GM18517 (cell line): ENCODE measurements around the gene TERT.
"Not testable (repeated sequence)": the region's sequence is repeated elsewhere in the genome, so short reads cannot be mapped to it uniquely, and the experiment has no call there.

Experiments
- ATAC-seq: cut with Tn5 transposase; IDR thresholded peaks from one replicate; pipeline ENCODE4 v1.9.1; 2021; ENCODE audit warnings: mild to moderate bottlenecking, moderate library complexity; ENCODE audit not compliant: unreplicated experiment

Gene TERT

GRCh38 chr5:1280177-1281037 lies 14.5 kb downstream of the TERT start:
- no peak for ATAC-seq

GRCh38 chr5:1279443-1280151 lies 15.3 kb downstream of the TERT start:
- no peak for ATAC-seq

- no peak for ATAC-seq
Observed at GRCh38 chr5:1278656-1279442, 16.0 kb downstream of the TERT start.

GRCh38 chr5:1278216-1278615 lies 16.7 kb downstream of the TERT start:
- ATAC-seq: no peak

GRCh38 chr5:1277781-1278180 lies 17.1 kb downstream of the TERT start:
- no peak for ATAC-seq

GRCh38 chr5:1277331-1277730 lies 17.5 kb downstream of the TERT start:
- ATAC-seq: no peak

GRCh38 chr5:1276930-1277329 lies 17.9 kb downstream of the TERT start:
- no peak for ATAC-seq

- ATAC-seq: not testable (repeated sequence)
Observed at GRCh38 chr5:1275397-1276391, 19.2 kb downstream of the TERT start.

- ATAC-seq: no peak
Observed at GRCh38 chr5:1274471-1274870, 20.4 kb downstream of the TERT start.

- no peak for ATAC-seq
Observed at GRCh38 chr5:1273745-1274144, 21.1 kb downstream of the TERT start.

- ATAC-seq: no peak
Observed at GRCh38 chr5:1272201-1272600, 22.7 kb downstream of the TERT start.

GRCh38 chr5:1270933-1271914 lies 23.6 kb downstream of the TERT start:
- no peak for ATAC-seq

GRCh38 chr5:1270426-1270825 lies 24.4 kb downstream of the TERT start:
- ATAC-seq: no peak

- no peak for ATAC-seq
Observed at GRCh38 chr5:1268666-1269065, 26.2 kb downstream of the TERT start.

- no peak for ATAC-seq
Observed at GRCh38 chr5:1268056-1268455, 26.8 kb downstream of the TERT start.

- ATAC-seq: not testable (repeated sequence)
Observed at GRCh38 chr5:1267464-1267863, 27.4 kb downstream of the TERT start.

- no peak for ATAC-seq
Observed at GRCh38 chr5:1266791-1267190, 28.1 kb downstream of the TERT start.

GRCh38 chr5:1265461-1266455 lies 29.1 kb downstream of the TERT start:
- ATAC-seq: no peak
